ENCODE data around the gene CERS5. TPM values are rescaled to one million over a fixed set of nuclear protein-coding genes. Genes with fewer than 3 reads are reported as not detected.

Gene CERS5
- total and polyA plus RNA-seq, 12 donors, result 8.3 to 51.7 (median 11.8) TPM

- ATAC-seq, result peak; percentile 0 to 12 (median 0)
- TF ChIP-seq, protein P1, sequence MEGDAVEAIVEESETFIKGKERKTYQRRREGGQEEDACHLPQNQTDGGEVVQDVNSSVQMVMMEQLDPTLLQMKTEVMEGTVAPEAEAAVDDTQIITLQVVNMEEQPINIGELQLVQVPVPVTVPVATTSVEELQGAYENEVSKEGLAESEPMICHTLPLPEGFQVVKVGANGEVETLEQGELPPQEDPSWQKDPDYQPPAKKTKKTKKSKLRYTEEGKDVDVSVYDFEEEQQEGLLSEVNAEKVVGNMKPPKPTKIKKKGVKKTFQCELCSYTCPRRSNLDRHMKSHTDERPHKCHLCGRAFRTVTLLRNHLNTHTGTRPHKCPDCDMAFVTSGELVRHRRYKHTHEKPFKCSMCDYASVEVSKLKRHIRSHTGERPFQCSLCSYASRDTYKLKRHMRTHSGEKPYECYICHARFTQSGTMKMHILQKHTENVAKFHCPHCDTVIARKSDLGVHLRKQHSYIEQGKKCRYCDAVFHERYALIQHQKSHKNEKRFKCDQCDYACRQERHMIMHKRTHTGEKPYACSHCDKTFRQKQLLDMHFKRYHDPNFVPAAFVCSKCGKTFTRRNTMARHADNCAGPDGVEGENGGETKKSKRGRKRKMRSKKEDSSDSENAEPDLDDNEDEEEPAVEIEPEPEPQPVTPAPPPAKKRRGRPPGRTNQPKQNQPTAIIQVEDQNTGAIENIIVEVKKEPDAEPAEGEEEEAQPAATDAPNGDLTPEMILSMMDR (IDR thresholded peaks at IDR 0.05), result no peak
- Histone ChIP-seq H3K36me3 (peaks cover 0 to 24% (median 0%) of the 10 kb centered on the region in 9 donors), H3K27me3 (no peaks in the 10 kb centered on the region), H3K27ac (peak overlapping the region; percentile 47 to 96 (median 92)), H3K9me3 (no peaks in the 10 kb centered on the region), H3K4me3 (peak overlapping the region in 9 of 10 donors; percentile 12 to 100 (median 36)), H3K4me1 (peaks cover 16 to 62% (median 48%) of the 10 kb centered on the region in 9 donors)
- DNase-seq, result no peak
- intact Hi-C loops (cut with DNase I), result loop anchor here in 6 of 10 donors (2.0 to 10.0 kb wide), 6 partner anchors 25 to 291 kb away; partner anchors contain the start of genes CERS5 (in 6 of the 6), LARP4 (in 1 of the 6) and SMARCD1 (in 1 of the 6)
- 7 to 9% methylated on average over 19 of the region's 19 CpGs for WGBS, 2 donors
Measured at GRCh38 chr12:50111395-50111692, 55.8 kb downstream of the CERS5 start.

GRCh38 chr12:50110762-50111351 is 56.3 kb downstream of the CERS5 start:
- Histone ChIP-seq H3K27ac (peak overlapping the region; percentile 69 to 96 (median 92)), H3K36me3 (peaks cover 0 to 19% (median 0%) of the 10 kb centered on the region in 9 donors), H3K4me3 (peak overlapping the region in 9 of 10 donors; percentile 12 to 100 (median 36)), H3K9me3 (no peaks in the 10 kb centered on the region), H3K4me1 (peaks cover 16 to 58% (median 45%) of the 10 kb centered on the region in 9 donors), H3K27me3 (no peaks in the 10 kb centered on the region)
- DNase-seq, result peak; percentile 75 to 76
- peak; percentile 14 to 72 (median 56) for ATAC-seq
- intact Hi-C loops (cut with DNase I), result loop anchor here in 6 of 10 donors (2.0 to 10.0 kb wide), 6 partner anchors 24 to 291 kb away; partner anchors contain the start of genes CERS5 (in 6 of the 6), LARP4 (in 1 of the 6) and SMARCD1 (in 1 of the 6)
- WGBS, 2 donors, result 26 to 28% methylated on average over 7 of the region's 7 CpGs
- TF ChIP-seq, protein P1 (IDR thresholded peaks at IDR 0.05), result no peak

DNA sequence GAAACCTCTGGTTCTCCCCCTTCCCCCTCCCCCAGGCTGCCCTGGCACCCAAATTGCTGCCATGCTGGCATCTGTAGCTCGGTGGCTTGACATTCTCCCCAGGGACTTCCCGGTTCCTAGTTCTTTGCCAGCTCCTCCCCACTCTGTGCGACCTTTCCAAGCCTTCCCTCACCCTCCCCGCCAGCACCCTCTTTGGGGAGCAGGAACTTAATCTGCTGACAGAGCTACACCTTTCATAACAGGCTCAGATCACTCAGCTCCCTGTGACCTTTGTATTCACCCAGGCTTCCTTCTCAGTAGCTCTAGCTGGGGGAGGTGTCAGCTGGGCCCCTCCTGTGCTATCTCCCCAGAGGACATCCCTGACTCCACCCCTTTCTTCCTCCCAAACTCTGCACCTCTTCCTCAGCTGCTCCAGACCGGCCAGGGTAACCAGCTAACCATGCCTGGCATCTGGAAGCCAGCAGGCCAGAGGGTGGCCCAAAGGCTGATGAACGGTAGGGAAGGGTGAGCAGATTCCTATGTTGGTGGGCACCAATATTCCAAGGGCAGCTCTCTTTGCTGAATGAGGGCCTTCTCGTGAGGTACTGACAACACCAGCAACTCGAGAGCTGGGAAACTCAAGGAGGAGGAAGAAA is 56.9 kb downstream of the CERS5 start:
- WGBS, 2 donors, result 27 to 38% methylated on average over 8 of the region's 8 CpGs
- DNase-seq (peak; percentile 61 to 69), ATAC-seq (peak in 6 of 8 donors; percentile 0 to 36 (median 5))
- H3K27me3 ChIP-seq, result no peaks in the 10 kb centered on the region
- TF ChIP-seq, protein P1 (IDR thresholded peaks at IDR 0.05), result no peak
- H3K4me3 ChIP-seq, result peak overlapping the region in 6 of 10 donors; percentile 15 to 39 (median 24)
- H3K27ac ChIP-seq, result peak overlapping the region; percentile 69 to 96 (median 92)
- peaks cover 0 to 13% (median 0%) of the 10 kb centered on the region in 9 donors for H3K36me3 ChIP-seq
- peaks cover 16 to 52% (median 45%) of the 10 kb centered on the region in 9 donors for H3K4me1 ChIP-seq
- intact Hi-C loops (cut with DNase I), result loop anchor here in 6 of 10 donors (2.0 to 10.0 kb wide), 6 partner anchors 23 to 292 kb away; partner anchors contain the start of genes CERS5 (in 6 of the 6), LARP4 (in 1 of the 6) and SMARCD1 (in 1 of the 6)
- H3K9me3 ChIP-seq, result no peaks in the 10 kb centered on the region

GRCh38 chr12:50109319-50109718 is 57.9 kb downstream of the CERS5 start:
- Histone ChIP-seq H3K27ac (peak overlapping the region; percentile 69 to 96 (median 92)), H3K27me3 (no peaks in the 10 kb centered on the region), H3K4me3 (no peak overlapping the region), H3K9me3 (no peaks in the 10 kb centered on the region), H3K4me1 (peaks cover 16 to 55% (median 43%) of the 10 kb centered on the region in 9 donors), H3K36me3 (peaks cover 0 to 4% (median 0%) of the 10 kb centered on the region in 9 donors)
- DNase-seq (no peak), ATAC-seq (no peak)
- WGBS, 2 donors, result 87 to 88% methylated on average over 3 of the region's 3 CpGs
- intact Hi-C loops (cut with DNase I), result no loop called here
- TF ChIP-seq, protein P1 (IDR thresholded peaks at IDR 0.05), result no peak

Data from heart right ventricle (tissue), 16 donors.